AG04450 (cell line): Measurements from ENCODE around the gene GGCT. TPM values are rescaled to one million over a fixed set of nuclear protein-coding genes. Genes with fewer than 3 reads are reported as not detected.

Source experiments
- CTCF ChIA-PET: fragments of 300-600, 350-600 bp; formaldehyde crosslinking; extraction: SDS; loops from one replicate; lab custom pipeline; 2022; ENCODE audit warnings: antibody characterized with exemption, inconsistent platforms; lab: Charles Lee
- POLR2A ChIA-PET: fragments of 350-600 bp; formaldehyde crosslinking; extraction: SDS; loops from one replicate; lab custom pipeline; 2021; ENCODE audit warnings: antibody characterized with exemption, inconsistent platforms; lab: Yijun Ruan, JAX
- DNase-seq: peaks from one replicate; pipeline ENCODE4 v3.0.0-alpha.2; 2011; ENCODE audit warnings: low read depth, low spot score
- H3K27ac ChIP-seq: one replicate; pipeline ENCODE4 v1.5.1; 2012; ENCODE audit warnings: low read depth, low read length, control low read depth
- H3K27me3 ChIP-seq: one replicate; pipeline ENCODE4 v1.6.0; 2012; ENCODE audit warnings: low read length; ENCODE audit not compliant: control insufficient read depth, insufficient read depth
- H3K4me3 ChIP-seq: 2 replicates; pipeline ENCODE4 v1.5.1; 2011; ENCODE audit warnings: mild to moderate bottlenecking, low read depth, low read length, control low read depth
- H3K9me3 ChIP-seq: 2 replicates; pipeline ENCODE4 v1.5.1; 2012; ENCODE audit warnings: low read length; ENCODE audit not compliant: control insufficient read depth, insufficient read depth
- CTCF ChIP-seq: IDR thresholded peaks from 2 replicates; pipeline ENCODE4 v1.5.1; 2011; ENCODE audit warnings: low read depth, low read length, control low read depth, inconsistent platforms
- polyA plus RNA-seq: library from polyadenylated mRNA; depleted of rRNA; stranded (reverse); fragments of >200 nt; gene quantifications from 2 replicates; pipeline ENCODE4 v1.2.3, GENCODE V29; 2011

The GGCT gene
- polyA plus RNA-seq, 1 experiment: 24.4 TPM

GRCh38 chr7:30460246-30460633, 44.4 kb downstream of the GGCT start:
- POLR2A ChIA-PET: interaction anchor here (1.2 to 3.0 kb wide), 2 partner anchors 9 to 18 kb away, joined by 8 to 11 read pairs; partner anchors contain the start of gene NOD1
- CTCF ChIA-PET: interaction anchor here (0.9 to 3.6 kb wide), 3 partner anchors 9 to 184 kb away, joined by 3 to 34 read pairs (median 4); no protein-coding TSS in a partner anchor
- TF ChIP-seq CTCF: no peak

GRCh38 chr7:30459591-30460245, 44.9 kb downstream of the GGCT start:
- no peak for TF ChIP-seq CTCF
- CTCF ChIA-PET: interaction anchor here (0.9 to 3.6 kb wide), 4 partner anchors 9 to 184 kb away, joined by 3 to 34 read pairs (median 4); no protein-coding TSS in a partner anchor
- peak overlapping the region; percentile 26 for H3K4me3 ChIP-seq
- DNase-seq: peak; percentile 85
- no peaks in the 10 kb centered on the region for H3K27me3 ChIP-seq
- POLR2A ChIA-PET: interaction anchor here (0.5 to 3.0 kb wide), 3 partner anchors 10 to 44 kb away, joined by 3 to 11 read pairs (median 8); partner anchors contain the start of gene NOD1
- H3K27ac ChIP-seq: peak overlapping the region; percentile 95
- H3K9me3 ChIP-seq: no peaks in the 10 kb centered on the region

More at GRCh38 chr7:30460246-30460633, 44.4 kb downstream of the GGCT start:
- H3K27me3 ChIP-seq: no peaks in the 10 kb centered on the region
- no peaks in the 10 kb centered on the region for H3K9me3 ChIP-seq
- no peak for DNase-seq
- peak overlapping the region; percentile 95 for H3K27ac ChIP-seq
- no peak overlapping the region for H3K4me3 ChIP-seq

- TF ChIP-seq CTCF: no peak
- Histone ChIP-seq H3K9me3 (no peaks in the 10 kb centered on the region), H3K27ac (no peak overlapping the region), H3K27me3 (no peaks in the 10 kb centered on the region), H3K4me3 (no peak overlapping the region)
- ChIA-PET POLR2A (interaction anchor here (0.7 kb wide), 1 partner anchor 293 kb away, joined by 3 read pairs; no protein-coding TSS in a partner anchor), CTCF (interaction anchor here (0.8 to 3.6 kb wide), 5 partner anchors 11 to 282 kb away, joined by 3 to 34 read pairs (median 4); no protein-coding TSS in a partner anchor)
- no peak for DNase-seq
Observed at GRCh38 chr7:30458311-30458710, 46.3 kb downstream of the GGCT start.

GRCh38 chr7:30453921-30454320, 50.7 kb downstream of the GGCT start:
- H3K27me3 ChIP-seq: no peaks in the 10 kb centered on the region
- ChIA-PET POLR2A (no interaction called here), CTCF (no interaction called here)
- H3K9me3 ChIP-seq: no peaks in the 10 kb centered on the region; the same call in 1 of the 2 replicates
- no peak overlapping the region for H3K4me3 ChIP-seq
- DNase-seq: no peak
- TF ChIP-seq CTCF: no peak
- no peak overlapping the region for H3K27ac ChIP-seq

- POLR2A ChIA-PET: no interaction called here
- no peaks in the 10 kb centered on the region for H3K27me3 ChIP-seq
- CTCF ChIA-PET: no interaction called here
- TF ChIP-seq CTCF: no peak
- no peak overlapping the region for H3K27ac ChIP-seq
- no peak for DNase-seq
- H3K9me3 ChIP-seq: no peaks in the 10 kb centered on the region; the same call in 1 of the 2 replicates
- no peak overlapping the region for H3K4me3 ChIP-seq
Observed at GRCh38 chr7:30453016-30453415, 51.6 kb downstream of the GGCT start.
